ENCODE results near the gene DUSP11. TPM values are rescaled to one million over a fixed set of nuclear protein-coding genes. Genes with fewer than 3 reads are reported as not detected.

The DUSP11 gene
- polyA plus RNA-seq, 1 donor from 2014 or later = 35.2 TPM

GRCh38 chr2:73740767-73741166, 39.1 kb downstream of the DUSP11 start:
- H3F3A ChIP-seq (ENCODE audit: insufficient read depth, low read length, poor library complexity, severe bottlenecking) = no peaks in the 10 kb centered on the region
- H3K9ac ChIP-seq (ENCODE audit: low read length) = no peak overlapping the region
- H3K27me3 ChIP-seq (ENCODE audit: insufficient read depth, low read depth, low read length) = no peaks in the 10 kb centered on the region
- no peak overlapping the region for H3K4me2 ChIP-seq (ENCODE audit: low read length)
- H3K9me2 ChIP-seq (ENCODE audit: insufficient read depth, low read length) = no peaks in the 10 kb centered on the region
- no peaks in the 10 kb centered on the region for H3K36me3 ChIP-seq (ENCODE audit: insufficient read depth, low read length)
- no peak overlapping the region for H3K27ac ChIP-seq (ENCODE audit: low read length)
- peaks cover 8% of the 10 kb centered on the region for H3K79me2 ChIP-seq (replicated peaks; ENCODE audit: insufficient read depth, low read length)
- no peak overlapping the region for H2AFZ ChIP-seq (ENCODE audit: low read depth, low read length)
- no peaks in the 10 kb centered on the region for H3K9me3 ChIP-seq (ENCODE audit: low read length)
- no peak overlapping the region for H3K4me3 ChIP-seq (ENCODE audit: low read length)
- no peak for TF ChIP-seq MXI1 (conservative IDR thresholded peaks at IDR 0.05; ENCODE audit: poor library complexity, severe bottlenecking)
- TF ChIP-seq RAD21 (conservative IDR thresholded peaks at IDR 0.05) = no peak
- TF ChIP-seq EZH2 (IDR thresholded peaks at IDR 0.05; ENCODE audit: borderline replicate concordance, insufficient read depth, low read length, poor library complexity, severe bottlenecking) = no peak
- TF ChIP-seq TAF1 (IDR thresholded peaks at IDR 0.05; ENCODE audit: low read depth) = no peak
- no peak for TF ChIP-seq SMC3 (conservative IDR thresholded peaks at IDR 0.05; ENCODE audit: poor library complexity)
- TF ChIP-seq CTCF (IDR thresholded peaks at IDR 0.05; ENCODE audit: poor library complexity, severe bottlenecking) = no peak
- no peak for TF ChIP-seq EP300 (conservative IDR thresholded peaks at IDR 0.05; ENCODE audit: poor library complexity, severe bottlenecking)
- no peak for TF ChIP-seq REST (IDR thresholded peaks at IDR 0.05; ENCODE audit: borderline replicate concordance)
- no peak for TF ChIP-seq POLR2AphosphoS5 (IDR thresholded peaks at IDR 0.05)
- H4K20me1 ChIP-seq (ENCODE audit: insufficient read depth) = no peaks in the 10 kb centered on the region

GRCh38 chr2:73739101-73739500, 40.8 kb downstream of the DUSP11 start:
- H3K79me2 ChIP-seq (replicated peaks; ENCODE audit: insufficient read depth, low read length) = peaks cover 15% of the 10 kb centered on the region
- H4K20me1 ChIP-seq (ENCODE audit: insufficient read depth) = no peaks in the 10 kb centered on the region
- H3K4me3 ChIP-seq (ENCODE audit: low read length) = no peak overlapping the region
- H3K4me2 ChIP-seq (ENCODE audit: low read length) = no peak overlapping the region
- no peaks in the 10 kb centered on the region for H3K27me3 ChIP-seq (ENCODE audit: insufficient read depth, low read depth, low read length)
- TF ChIP-seq MXI1 (conservative IDR thresholded peaks at IDR 0.05; ENCODE audit: poor library complexity, severe bottlenecking) = no peak
- no peak for TF ChIP-seq REST (IDR thresholded peaks at IDR 0.05; ENCODE audit: borderline replicate concordance)
- no peak for TF ChIP-seq RAD21 (conservative IDR thresholded peaks at IDR 0.05)
- TF ChIP-seq CTCF (IDR thresholded peaks at IDR 0.05; ENCODE audit: poor library complexity, severe bottlenecking) = no peak
- TF ChIP-seq EP300 (conservative IDR thresholded peaks at IDR 0.05; ENCODE audit: poor library complexity, severe bottlenecking) = no peak
- no peak for TF ChIP-seq TAF1 (IDR thresholded peaks at IDR 0.05; ENCODE audit: low read depth)
- no peak for TF ChIP-seq SMC3 (conservative IDR thresholded peaks at IDR 0.05; ENCODE audit: poor library complexity)
- TF ChIP-seq POLR2AphosphoS5 (IDR thresholded peaks at IDR 0.05) = no peak
- no peak for TF ChIP-seq EZH2 (IDR thresholded peaks at IDR 0.05; ENCODE audit: borderline replicate concordance, insufficient read depth, low read length, poor library complexity, severe bottlenecking)
- no peak overlapping the region for H2AFZ ChIP-seq (ENCODE audit: low read depth, low read length)
- no peaks in the 10 kb centered on the region for H3K9me2 ChIP-seq (ENCODE audit: insufficient read depth, low read length)
- no peak overlapping the region for H3K9ac ChIP-seq (ENCODE audit: low read length)
- no peak overlapping the region for H3K27ac ChIP-seq (ENCODE audit: low read length)
- H3K9me3 ChIP-seq (ENCODE audit: low read length) = no peaks in the 10 kb centered on the region
- no peaks in the 10 kb centered on the region for H3K36me3 ChIP-seq (ENCODE audit: insufficient read depth, low read length)
- no peaks in the 10 kb centered on the region for H3F3A ChIP-seq (ENCODE audit: insufficient read depth, low read length, poor library complexity, severe bottlenecking)

Measured in neural cell (in vitro differentiated cells).